HCT116 (cell line): ENCODE data around the gene AAK1. TPM values are rescaled to one million over a fixed set of nuclear protein-coding genes. Genes with fewer than 3 reads are reported as not detected.

Experiments
- ATAC-seq: fragments of 200-7000 bp; cut with Tn5 transposase; 2 replicates; pipeline ENCODE4 v1.9.1; 2020; ENCODE audit warnings: mild to moderate bottlenecking, moderate library complexity
- BruUV-seq: library from RNA; stranded (reverse); fragments of 400-500 nt; replicated peaks from 2 replicates; lab custom pipeline; 2021; lab: Mats Ljungman, UMichigan
- CTCF ChIA-PET: fragments of 300-600 bp; sonication (Branson Sonifier 250); formaldehyde crosslinking; loops from one replicate; lab custom pipeline; 2021; ENCODE audit warnings: antibody characterized with exemption; lab: Charles Lee
- POLR2A ChIA-PET: fragments of 300-600, 350-600 bp; sonication (Branson Sonifier 250); formaldehyde crosslinking; loops from one replicate; lab custom pipeline; 2021; ENCODE audit warnings: antibody characterized with exemption; lab: Charles Lee
- RAD21 ChIA-PET, 2 experiments: fragments of 300-600 bp; sonication (Branson Sonifier 250); formaldehyde crosslinking; loops; one replicate each; lab custom pipeline; 2023; ENCODE audit warnings: low total read pairs in 2 of 2; ENCODE audit not compliant: uncharacterized antibody in 2 of 2, unreplicated experiment in 2 of 2, low non-redundant PET in 1 of 2; lab: Charles Lee
- DNase-seq: peaks from one replicate; pipeline ENCODE4 v3.0.0-alpha.2; 2010; ENCODE audit warnings: low read depth, low spot score
- H2AFZ ChIP-seq: fragments of 200-600 bp; shearing (Covaris generic), sonication (generic); 2 replicates; pipeline ENCODE4 v1.6.1; 2017; ENCODE audit warnings: low read depth, mixed run types, mixed read lengths, antibody characterized with exemption, low read length; ENCODE audit not compliant: poor library complexity, severe bottlenecking
- H3K27ac ChIP-seq: 2 replicates; pipeline ENCODE4 v1.5.1; 2012; ENCODE audit warnings: low read depth, low read length
- H3K27me3 ChIP-seq: fragments of 200-600 bp; sonication (generic); 2 replicates; pipeline ENCODE4 v1.6.1; 2016; ENCODE audit warnings: mixed run types, low read length, mixed read lengths; ENCODE audit not compliant: insufficient read depth
- H3K36me3 ChIP-seq, 2 experiments: fragments of 200-500 bp in 1 of 2; fragments of 200-600 bp in 1 of 2; sonication (Bioruptor generic) in 1 of 2; sonication (generic) in 1 of 2; 2 replicates each; pipeline versions ENCODE4 v1.5.1 to v1.6.1; 2014 to 2016; ENCODE audit warnings: low read length in 2 of 2, inconsistent platforms in 1 of 2, mixed read lengths in 1 of 2, mixed run types in 1 of 2; ENCODE audit not compliant: insufficient read depth in 2 of 2, control insufficient read depth in 1 of 2
- H3K4me1 ChIP-seq, 2 experiments: fragments of 200-600 bp in 1 of 2; sonication (generic) in 1 of 2; 2 replicates each; pipeline versions ENCODE4 v1.5.1 to v1.6.1; 2012 to 2017; ENCODE audit warnings: low read length in 2 of 2, inconsistent platforms in 1 of 2, mild to moderate bottlenecking in 1 of 2, mixed read lengths in 1 of 2, mixed run types in 1 of 2, moderate library complexity in 1 of 2; ENCODE audit not compliant: insufficient read depth in 2 of 2, control insufficient read depth in 1 of 2
- H3K4me2 ChIP-seq: fragments of 200-600 bp; sonication (generic); 2 replicates; pipeline ENCODE4 v1.6.1; 2017; ENCODE audit warnings: mixed run types, low read length, mixed read lengths
- H3K4me3 ChIP-seq, 2 experiments: fragments of 200-600 bp in 1 of 2; sonication (generic) in 1 of 2; replicated peaks in 1 of 2; 2 replicates each; pipeline ENCODE4 v1.5.1; 2011 to 2016; ENCODE audit warnings: low read length in 2 of 2, control low read depth in 1 of 2, low read depth in 1 of 2, mild to moderate bottlenecking in 1 of 2, mixed read lengths in 1 of 2, mixed run types in 1 of 2
- H3K79me2 ChIP-seq: fragments of 200-600 bp; sonication (generic); 2 replicates; pipeline ENCODE4 v1.6.1; 2017; ENCODE audit warnings: mild to moderate bottlenecking, mixed run types, low read length, moderate library complexity, mixed read lengths; ENCODE audit not compliant: insufficient read depth
- H3K9ac ChIP-seq: fragments of 200-600 bp; sonication (generic); 2 replicates; pipeline ENCODE4 v1.6.1; 2016; ENCODE audit warnings: low read length, mixed read lengths
- H3K9me2 ChIP-seq: fragments of 200-600 bp; sonication (generic), shearing (Covaris generic); 2 replicates; pipeline ENCODE4 v1.6.1; 2017; ENCODE audit warnings: mixed run types, mild to moderate bottlenecking, moderate library complexity; ENCODE audit not compliant: insufficient read depth
- H3K9me3 ChIP-seq, 2 experiments: fragments of 200-500 bp in 1 of 2; fragments of 200-600 bp in 1 of 2; sonication (Bioruptor generic) in 1 of 2; sonication (generic) in 1 of 2; 2 replicates each; pipeline ENCODE4 v1.6.1; 2014 to 2017; ENCODE audit warnings: low read length in 2 of 2, mixed read lengths in 2 of 2, inconsistent platforms in 1 of 2, low read depth in 1 of 2, mild to moderate bottlenecking in 1 of 2, mixed run types in 1 of 2, moderate library complexity in 1 of 2; ENCODE audit not compliant: control insufficient read depth in 1 of 2, insufficient read depth in 1 of 2
- H4K20me1 ChIP-seq: fragments of 200-600 bp; sonication (generic), shearing (Covaris generic); 2 replicates; pipeline ENCODE4 v1.6.1; 2017; ENCODE audit warnings: mixed run types, mild to moderate bottlenecking, moderate library complexity; ENCODE audit not compliant: insufficient read depth
- CBX3 ChIP-seq: IDR thresholded peaks from 2 replicates; pipeline ENCODE4 v1.6.1; 2012; ENCODE audit warnings: low read depth
- CEBPB ChIP-seq: IDR thresholded peaks from 2 replicates; pipeline ENCODE4 v1.6.1; 2012; ENCODE audit warnings: low read depth
- CTCF ChIP-seq, 3 experiments: fragments of 200-600 bp in 1 of 3; sonication (generic) in 1 of 3; IDR thresholded peaks in 2 of 3; conservative IDR thresholded peaks in 1 of 3; 2 replicates each; pipeline ENCODE4 v1.5.1; 2012 to 2017; ENCODE audit warnings: low read depth in 2 of 3, low read length in 2 of 3, antibody characterized with exemption in 1 of 3, borderline replicate concordance in 1 of 3, control low read depth in 1 of 3, mild to moderate bottlenecking in 1 of 3, mixed read lengths in 1 of 3, mixed run types in 1 of 3, moderate library complexity in 1 of 3; ENCODE audit not compliant: insufficient read depth in 1 of 3
- ELF1 ChIP-seq: IDR thresholded peaks from 2 replicates; pipeline ENCODE4 v1.6.1; 2012; ENCODE audit warnings: low read depth, borderline replicate concordance
- EZH2 ChIP-seq: fragments of 200-600 bp; sonication (generic); IDR thresholded peaks from 2 replicates; pipeline ENCODE4 v1.6.1; 2017; ENCODE audit warnings: antibody characterized with exemption, mixed run types
- FOSL1 ChIP-seq: IDR thresholded peaks from 2 replicates; pipeline ENCODE4 v1.6.1; 2012; ENCODE audit warnings: low read depth
- JUND ChIP-seq: IDR thresholded peaks from 2 replicates; pipeline ENCODE4 v1.6.1; 2012
- MAX ChIP-seq: IDR thresholded peaks from 2 replicates; pipeline ENCODE4 v1.6.1; 2012
- POLR2AphosphoS5 ChIP-seq: IDR thresholded peaks from 2 replicates; pipeline ENCODE4 v1.6.1; 2011; ENCODE audit warnings: mild to moderate bottlenecking, low read depth, low read length, moderate library complexity
- RAD21 ChIP-seq: IDR thresholded peaks from 2 replicates; pipeline ENCODE4 v1.6.1; 2012; ENCODE audit warnings: low read depth, mild to moderate bottlenecking
- SRF ChIP-seq: IDR thresholded peaks from 2 replicates; pipeline ENCODE4 v1.6.1; 2012; ENCODE audit warnings: low read depth
- YY1 ChIP-seq: IDR thresholded peaks from 2 replicates; pipeline ENCODE4 v1.6.1; 2011; ENCODE audit warnings: low read length, low read depth, moderate library complexity, mild to moderate bottlenecking; ENCODE audit not compliant: insufficient replicate concordance; ENCODE audit errors: extremely low read depth
- ZBTB33 ChIP-seq: IDR thresholded peaks from 2 replicates; pipeline ENCODE4 v1.6.1; 2011; ENCODE audit warnings: mild to moderate bottlenecking, low read length, moderate library complexity; ENCODE audit not compliant: insufficient replicate concordance; ENCODE audit errors: extremely low read depth
- ZNF274 ChIP-seq: fragments of 200-500 bp; sonication (Bioruptor generic); IDR thresholded peaks from 2 replicates; pipeline ENCODE4 v1.6.1; 2014; ENCODE audit warnings: mild to moderate bottlenecking, low read depth, low read length, inconsistent platforms
- intact Hi-C: fragments of 100-400 bp; cut with micrococcal nuclease; formaldehyde crosslinking; loops from 2 replicates; pipeline ENCODE4 v1.10.0; 2022
- total RNA-seq: library from RNA; stranded (reverse); gene quantifications from one replicate; pipeline ENCODE4 v1.2.1, GENCODE V29; 2021; ENCODE audit not compliant: unreplicated experiment

AAK1 gene
- total RNA-seq, 1 experiment from 2014 or later: 32.0 TPM

- no peak for TF ChIP-seq CTCF (IDR thresholded peaks at IDR 0.05 in 2 of 3, conservative IDR thresholded peaks at IDR 0.05 in 1 of 3; ENCODE audit: borderline replicate concordance in 1 of 3, insufficient read depth in 1 of 3, low read depth in 2 of 3, low read length in 2 of 3)
- TF ChIP-seq JUND: no peak
- TF ChIP-seq ZBTB33: no peak
Observed at GRCh38 chr2:69560147-69560482, 83.4 kb downstream of the AAK1 start (continued).

GRCh38 chr2:69559442-69560146, 83.9 kb downstream of the AAK1 start:
- no TSS peak for BruUV-seq
- ChIA-PET POLR2A (no interaction called here), CTCF (interaction anchor here (1.7 to 1.8 kb wide), 3 partner anchors 18 to 165 kb away, joined by 4 to 9 read pairs (median 8); no protein-coding TSS in a partner anchor)
- peak; percentile 96 for ATAC-seq
- Histone ChIP-seq H3K4me3 (no peak overlapping the region), H3K79me2 (no peaks in the 10 kb centered on the region), H3K4me2 (no peak overlapping the region), H3K27ac (no peak overlapping the region), H2AFZ (no peak overlapping the region)
- DNase-seq: peak; percentile 66
- intact Hi-C loops: loop anchor here (1.0 to 2.0 kb wide), 2 partner anchors 155 to 257 kb away; no protein-coding TSS in a partner anchor
- no peak for TF ChIP-seq POLR2AphosphoS5
- TF ChIP-seq MAX: no peak
- TF ChIP-seq RAD21: peak; percentile 96
- TF ChIP-seq EZH2: no peak
- no peak for TF ChIP-seq ZNF274
- TF ChIP-seq SRF: no peak
- no peak for TF ChIP-seq ELF1
- peak; percentile 17 for TF ChIP-seq YY1
- TF ChIP-seq CEBPB: peak; percentile 30; the same call in 1 of the 2 replicates
- no peak for TF ChIP-seq JUND
- peak; percentile 68 to 88 (median 82) for TF ChIP-seq CTCF (IDR thresholded peaks at IDR 0.05 in 2 of 3, conservative IDR thresholded peaks at IDR 0.05 in 1 of 3; ENCODE audit: borderline replicate concordance in 1 of 3, insufficient read depth in 1 of 3, low read depth in 2 of 3, low read length in 2 of 3)
- TF ChIP-seq FOSL1: no peak
- peak; percentile 55; the same call in 1 of the 2 replicates for TF ChIP-seq CBX3
- TF ChIP-seq, all 23 proteins: peak for 5
- H3K36me3 ChIP-seq: no peaks in the 10 kb centered on the region
- no peaks in the 10 kb centered on the region for H4K20me1 ChIP-seq
- no peaks in the 10 kb centered on the region for H3K27me3 ChIP-seq
- H3K4me1 ChIP-seq: peaks cover 0 to 4% of the 10 kb centered on the region in 2 experiments; a peak in 1 of 4 replicates
- no peak overlapping the region for H3K9ac ChIP-seq
- RAD21 ChIA-PET: no interaction called here
- no peaks in the 10 kb centered on the region for H3K9me3 ChIP-seq
- H3K9me2 ChIP-seq: no peaks in the 10 kb centered on the region
